Gastrocnemius medialis (tissue), 4 donors: Measurements from ENCODE around the gene PCDHA2. TPM values are rescaled to one million over a fixed set of nuclear protein-coding genes. Genes with fewer than 3 reads are reported as not detected.

Experiments used
- ATAC-seq, 2 donors: fragments of 150-250 bp; one replicate each; pipeline ENCODE4 v1.9.1; 2016
- DNase-seq, 2 donors: peaks; one replicate each; pipeline ENCODE4 v3.0.0-alpha.2; 2019
- H3K27ac ChIP-seq, 4 donors: fragments of 200-600 bp; sonication (generic); 1 replicate in 1 of 4; 2 replicates in 3 of 4; pipeline ENCODE4 v1.5.1; 2016 to 2018; ENCODE audit warnings: mild to moderate bottlenecking in 2 of 4, moderate library complexity in 1 of 4
- H3K27me3 ChIP-seq, 3 donors: fragments of 200-600 bp; sonication (generic) in 2 of 3; 1 replicate in 1 of 3; 2 replicates in 2 of 3; pipeline versions ENCODE4 v1.5.1 to v1.6.0; 2016 to 2019; ENCODE audit warnings: mild to moderate bottlenecking in 1 of 3, moderate library complexity in 1 of 3
- H3K36me3 ChIP-seq, 2 donors: fragments of 200-600 bp; sonication (generic) in 1 of 2; one replicate each; pipeline ENCODE4 v1.5.1; 2017 to 2018
- H3K4me1 ChIP-seq, 2 donors: fragments of 200-600 bp; sonication (generic) in 1 of 2; one replicate each; pipeline ENCODE4 v1.5.1; 2016 to 2017; ENCODE audit warnings: mild to moderate bottlenecking in 2 of 2
- H3K4me3 ChIP-seq, 4 donors: fragments of 200-600 bp; sonication (generic) in 3 of 4; 1 replicate in 1 of 4; 2 replicates in 3 of 4; pipeline ENCODE4 v1.5.1; 2016 to 2019; ENCODE audit warnings: mild to moderate bottlenecking in 2 of 4
- H3K9me3 ChIP-seq, 3 donors: fragments of 200-600 bp; sonication (generic) in 2 of 3; 1 replicate in 1 of 3; 2 replicates in 2 of 3; pipeline ENCODE4 v1.5.1; 2016 to 2019
- POLR2A ChIP-seq, 2 donors: fragments of 450-650 bp; IDR thresholded peaks; one replicate each; pipeline ENCODE4 v1.6.1; 2017; ENCODE audit warnings: antibody characterized with exemption in 2 of 2, mild to moderate bottlenecking in 2 of 2, moderate library complexity in 2 of 2
- in situ Hi-C, 4 donors: fragments of 200-750 bp; cut with MboI; loops; one replicate each; pipeline versions ENCODE4 v1.15.0 to v1.8.0; 2017; ENCODE audit warnings: low sequenced_read_pairs in 4 of 4
- intact Hi-C: fragments of 100-400 bp; cut with DNase I; formaldehyde crosslinking; loops from one replicate; pipeline ENCODE4 v1.15.1; 2023; ENCODE audit warnings: low total_unique reads
- total RNA-seq, 4 donors: library from RNA; depleted of rRNA; stranded (reverse); fragments of >200 nt; gene quantifications; one replicate each; pipeline versions ENCODE4 v1.1.0 to v1.2.3, GENCODE V29; 2016
- TF ChIP-seq, protein P1 (sequence below), 5 experiments: fragments of 450-650 bp in 3 of 5; fragments of 200-600 bp in 2 of 5; sonication (generic) in 2 of 5; IDR thresholded peaks in 4 of 5; conservative IDR thresholded peaks in 1 of 5; 1 replicate in 4 of 5; 2 replicates in 1 of 5; pipeline ENCODE4 v1.5.1; 2016 to 2019; ENCODE audit warnings: antibody characterized with exemption in 5 of 5, mild to moderate bottlenecking in 3 of 5, moderate library complexity in 3 of 5

PCDHA2 gene
- total RNA-seq, result under 1 TPM in 1 of 4 donors, not detected in 3; 0.12 TPM

DNA sequence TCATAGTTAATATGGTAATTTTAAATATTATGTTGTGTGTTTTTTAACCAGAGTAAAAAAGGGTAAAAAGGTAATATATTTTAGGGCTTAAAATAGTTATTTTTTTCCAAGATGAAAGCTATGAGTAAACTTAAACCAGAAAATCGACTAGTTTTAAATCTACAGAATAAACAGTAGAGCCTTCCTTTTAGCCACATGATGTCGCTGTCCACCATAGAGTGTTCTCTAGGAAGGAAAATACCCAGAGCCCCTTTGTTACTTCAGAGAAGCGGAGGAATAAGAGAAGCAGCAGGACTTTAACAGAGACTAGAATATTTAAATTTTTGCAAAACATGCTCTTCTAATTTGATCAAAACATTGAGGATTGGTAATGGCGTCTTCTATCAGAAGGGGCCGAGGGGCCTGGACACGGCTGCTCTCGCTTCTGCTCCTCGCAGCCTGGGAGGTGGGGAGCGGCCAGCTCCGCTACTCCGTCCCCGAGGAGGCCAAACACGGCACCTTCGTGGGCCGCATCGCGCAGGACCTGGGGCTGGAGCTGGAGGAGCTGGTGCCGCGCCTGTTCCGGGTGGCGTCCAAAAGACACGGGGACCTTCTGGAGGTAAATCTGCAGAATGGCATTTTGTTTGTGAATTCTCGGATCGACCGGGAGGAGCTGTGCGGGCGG is at the start of gene PCDHA2:
TSS of gene PCDHA2 (plus strand) at position 258 of the 664 bp plus-strand sequence.
- H3K27ac ChIP-seq, result no peak within 1 kb of the TSS
- intact Hi-C loops, result no loop called here
- no peaks in the 10 kb centered on the region for H3K4me1 ChIP-seq
- H3K27me3 ChIP-seq, result peaks cover 0 to 14% (median 6%) of the 10 kb centered on the region in 3 donors
- in situ Hi-C loops, result no loop called here
- no peak for ATAC-seq
- peak within 1 kb of the TSS in 2 of 4 donors; percentile 8 to 32 for H3K4me3 ChIP-seq
- no peak for TF ChIP-seq POLR2A (IDR thresholded peaks at IDR 0.05)
- TF ChIP-seq, protein P1, sequence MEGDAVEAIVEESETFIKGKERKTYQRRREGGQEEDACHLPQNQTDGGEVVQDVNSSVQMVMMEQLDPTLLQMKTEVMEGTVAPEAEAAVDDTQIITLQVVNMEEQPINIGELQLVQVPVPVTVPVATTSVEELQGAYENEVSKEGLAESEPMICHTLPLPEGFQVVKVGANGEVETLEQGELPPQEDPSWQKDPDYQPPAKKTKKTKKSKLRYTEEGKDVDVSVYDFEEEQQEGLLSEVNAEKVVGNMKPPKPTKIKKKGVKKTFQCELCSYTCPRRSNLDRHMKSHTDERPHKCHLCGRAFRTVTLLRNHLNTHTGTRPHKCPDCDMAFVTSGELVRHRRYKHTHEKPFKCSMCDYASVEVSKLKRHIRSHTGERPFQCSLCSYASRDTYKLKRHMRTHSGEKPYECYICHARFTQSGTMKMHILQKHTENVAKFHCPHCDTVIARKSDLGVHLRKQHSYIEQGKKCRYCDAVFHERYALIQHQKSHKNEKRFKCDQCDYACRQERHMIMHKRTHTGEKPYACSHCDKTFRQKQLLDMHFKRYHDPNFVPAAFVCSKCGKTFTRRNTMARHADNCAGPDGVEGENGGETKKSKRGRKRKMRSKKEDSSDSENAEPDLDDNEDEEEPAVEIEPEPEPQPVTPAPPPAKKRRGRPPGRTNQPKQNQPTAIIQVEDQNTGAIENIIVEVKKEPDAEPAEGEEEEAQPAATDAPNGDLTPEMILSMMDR (IDR thresholded peaks at IDR 0.05 in 4 of 5, conservative IDR thresholded peaks at IDR 0.05 in 1 of 5), result peak in 1 of 5 experiments; percentile 20
- peaks cover 0 to 20% (median 0%) of the 10 kb centered on the region in 3 donors for H3K9me3 ChIP-seq
- H3K36me3 ChIP-seq, result no peaks in the 10 kb centered on the region
- DNase-seq, result no peak

DNA sequence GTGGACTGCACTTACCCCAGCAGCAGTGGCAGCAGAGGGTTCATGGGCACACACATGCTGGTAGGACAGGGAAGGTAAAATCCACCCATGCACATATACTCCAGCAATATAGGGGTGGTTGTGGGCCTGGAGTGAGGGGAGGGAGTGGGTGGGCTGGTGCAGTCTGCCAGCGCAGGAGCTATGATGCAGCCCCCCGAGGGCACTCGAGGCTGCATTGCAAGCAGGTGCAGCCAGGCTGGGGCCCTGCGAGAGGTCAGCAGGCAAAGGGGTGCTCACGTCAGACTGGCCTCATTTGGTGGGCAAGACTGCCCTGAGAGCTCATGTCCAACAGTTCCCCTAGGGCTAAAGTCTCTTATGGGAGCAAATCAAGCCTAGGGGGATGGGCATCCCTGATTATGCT is 41.1 kb upstream of the PCDHA2 start:
- Histone ChIP-seq H3K27ac (no peak overlapping the region), H3K4me3 (no peak overlapping the region), H3K4me1 (no peaks in the 10 kb centered on the region), H3K9me3 (peaks cover 0 to 12% (median 0%) of the 10 kb centered on the region in 3 donors), H3K27me3 (no peaks in the 10 kb centered on the region), H3K36me3 (no peaks in the 10 kb centered on the region)
- ATAC-seq (no peak), DNase-seq (no peak)
- TF ChIP-seq, protein P1 (IDR thresholded peaks at IDR 0.05 in 4 of 5, conservative IDR thresholded peaks at IDR 0.05 in 1 of 5), result no peak
- in situ Hi-C loops, result no loop called here
- intact Hi-C loops, result no loop called here

DNA sequence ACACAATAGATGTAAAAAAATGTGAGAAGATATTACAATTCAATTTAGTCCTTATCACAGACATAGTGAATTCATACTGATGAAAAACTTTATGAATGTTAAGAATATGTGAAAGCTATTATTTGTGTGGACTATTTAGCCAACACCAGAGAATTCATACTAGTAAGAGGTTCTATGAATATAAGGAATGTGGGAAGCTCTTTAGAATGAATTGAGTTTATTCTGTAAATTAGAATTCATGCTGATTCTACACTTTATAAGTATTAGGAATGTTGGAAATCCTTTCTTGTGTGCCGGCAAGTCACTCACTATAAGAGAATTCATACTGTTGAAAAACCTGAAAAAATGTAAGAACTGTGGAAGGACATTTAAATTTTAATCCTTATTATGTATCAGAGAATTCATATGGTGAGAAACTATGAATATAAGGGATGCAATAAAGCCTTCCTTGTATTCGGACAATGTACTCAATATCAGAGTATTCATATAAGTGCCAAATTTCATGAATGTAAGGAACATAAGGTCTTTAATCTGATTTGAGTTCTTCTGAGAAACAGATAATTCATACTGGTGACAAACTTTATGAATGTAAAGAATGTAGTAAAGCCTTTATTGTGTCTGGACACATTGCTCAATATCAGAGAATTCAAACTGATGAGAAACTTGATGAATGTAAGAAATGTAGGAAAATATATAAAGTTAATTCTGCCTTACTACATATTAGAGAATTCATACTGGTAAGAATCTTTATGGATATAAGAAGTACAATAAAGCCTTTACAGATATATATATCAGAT is 30.3 kb upstream of the PCDHA2 start:
- ATAC-seq (no peak), DNase-seq (no peak)
- intact Hi-C loops, result no loop called here
- TF ChIP-seq, protein P1 (IDR thresholded peaks at IDR 0.05 in 4 of 5, conservative IDR thresholded peaks at IDR 0.05 in 1 of 5), result no peak
- no peak for TF ChIP-seq POLR2A (IDR thresholded peaks at IDR 0.05)
- H3K4me1 ChIP-seq, result no peaks in the 10 kb centered on the region
- H3K9me3 ChIP-seq, result peaks cover 13 to 55% (median 18%) of the 10 kb centered on the region in 3 donors
- in situ Hi-C loops, result no loop called here
- no peak overlapping the region for H3K27ac ChIP-seq
- no peak overlapping the region for H3K4me3 ChIP-seq
- H3K27me3 ChIP-seq, result peaks cover 0 to 5% (median 0%) of the 10 kb centered on the region in 3 donors
- H3K36me3 ChIP-seq, result no peaks in the 10 kb centered on the region

DNA sequence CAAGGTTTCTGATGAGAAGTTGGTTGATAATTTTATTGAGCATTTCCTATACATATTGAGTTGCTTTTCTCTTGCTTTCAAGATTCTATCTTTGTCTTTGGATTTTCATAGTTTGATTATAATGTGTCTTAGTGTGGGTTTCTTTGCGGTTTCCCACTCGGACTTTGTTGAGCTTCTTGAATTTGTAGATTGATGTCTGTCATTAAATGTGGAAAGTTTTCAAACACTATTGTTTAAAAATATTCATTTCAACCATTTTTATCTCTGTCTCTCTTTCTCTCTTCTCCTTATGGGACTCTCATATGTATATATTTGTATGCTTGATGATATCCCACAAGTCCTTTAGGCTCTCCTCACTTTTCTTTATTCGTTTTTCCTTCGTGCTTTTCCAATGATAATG is 27.2 kb upstream of the PCDHA2 start:
- DNase-seq (no peak), ATAC-seq (no peak)
- intact Hi-C loops, result no loop called here
- in situ Hi-C loops, result no loop called here
- no peak for TF ChIP-seq POLR2A (IDR thresholded peaks at IDR 0.05)
- TF ChIP-seq, protein P1 (IDR thresholded peaks at IDR 0.05 in 4 of 5, conservative IDR thresholded peaks at IDR 0.05 in 1 of 5), result no peak
- Histone ChIP-seq H3K9me3 (peaks cover 13 to 53% (median 18%) of the 10 kb centered on the region in 3 donors), H3K27ac (no peak overlapping the region), H3K36me3 (no peaks in the 10 kb centered on the region), H3K4me3 (peak overlapping the region in 1 of 4 donors; percentile 2), H3K4me1 (no peaks in the 10 kb centered on the region), H3K27me3 (peaks cover 0 to under 1% (median 0%) of the 10 kb centered on the region in 3 donors)
